Measurements from ENCODE around the gene CDH3.

CDH3 gene

DNA sequence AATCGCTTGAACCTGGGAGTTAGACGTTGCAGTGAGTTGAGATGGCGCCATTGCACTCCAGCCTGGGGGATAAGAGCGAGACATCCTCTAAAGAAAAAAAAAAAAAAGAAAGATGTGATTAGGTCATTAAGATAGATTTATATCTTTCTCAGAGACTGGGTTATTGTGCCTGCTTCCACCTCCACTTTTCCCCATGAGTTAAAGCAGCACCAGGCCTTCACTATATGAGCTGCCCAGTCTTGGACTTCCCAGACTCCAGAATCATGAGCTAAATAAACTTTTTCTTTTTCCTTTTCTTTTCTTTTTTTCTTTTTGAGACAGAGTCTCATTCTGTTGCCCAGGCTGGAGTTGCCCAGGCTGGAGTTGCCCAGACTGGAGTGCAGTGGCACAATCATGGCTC is 72.6 kb downstream of the CDH3 start:
- H3K27ac ChIP-seq (ENCODE audit: low read depth, low read length) = no peak overlapping the region
- no peaks in the 10 kb centered on the region for H3K9me3 ChIP-seq (ENCODE audit: control insufficient read depth in 1 of 2, low read length in 2 of 2)
- H3K27me3 ChIP-seq (ENCODE audit: control insufficient read depth in 1 of 2, insufficient read depth in 2 of 2, low read length in 2 of 2) = no peaks in the 10 kb centered on the region
- no peak overlapping the region for H3K9ac ChIP-seq (ENCODE audit: low read depth in 1 of 2, low read length in 2 of 2)
- H3K36me3 ChIP-seq (ENCODE audit: control insufficient read depth in 1 of 2, insufficient read depth in 2 of 2, low read length in 2 of 2) = no peaks in the 10 kb centered on the region
- H3K4me1 ChIP-seq (ENCODE audit: control insufficient read depth in 1 of 2, insufficient read depth in 2 of 2, low read length in 2 of 2) = peaks cover 14 to 21% of the 10 kb centered on the region in 2 donors
- H3K4me3 ChIP-seq (ENCODE audit: low read depth in 1 of 2, low read length in 2 of 2) = no peak overlapping the region

DNA sequence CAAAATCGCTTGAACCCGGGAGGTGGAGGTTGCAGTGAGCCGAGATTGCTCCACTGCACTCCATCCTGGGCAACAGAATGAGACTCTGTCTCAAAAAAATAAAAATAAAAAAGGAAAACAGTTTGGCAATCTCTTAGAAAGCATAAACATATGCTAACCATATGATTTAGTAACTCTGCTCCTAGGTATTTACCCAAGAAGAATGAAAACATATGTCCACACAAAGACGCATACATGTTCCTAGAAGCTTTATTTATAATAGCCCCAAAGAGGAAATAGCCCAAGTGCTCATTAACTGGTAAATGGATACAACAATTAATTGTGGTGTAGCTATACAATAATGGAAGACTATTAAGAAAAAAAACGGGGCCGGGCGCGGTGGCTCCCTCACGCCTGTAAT is 73.5 kb downstream of the CDH3 start:
- H3K27me3 ChIP-seq (ENCODE audit: control insufficient read depth in 1 of 2, insufficient read depth in 2 of 2, low read length in 2 of 2) = no peaks in the 10 kb centered on the region
- H3K4me3 ChIP-seq (ENCODE audit: low read depth in 1 of 2, low read length in 2 of 2) = no peak overlapping the region
- no peaks in the 10 kb centered on the region for H3K36me3 ChIP-seq (ENCODE audit: control insufficient read depth in 1 of 2, insufficient read depth in 2 of 2, low read length in 2 of 2)
- no peak overlapping the region for H3K27ac ChIP-seq (ENCODE audit: low read depth, low read length)
- no peak overlapping the region for H3K9ac ChIP-seq (ENCODE audit: low read depth in 1 of 2, low read length in 2 of 2)
- H3K9me3 ChIP-seq (ENCODE audit: control insufficient read depth in 1 of 2, low read length in 2 of 2) = no peaks in the 10 kb centered on the region
- H3K4me1 ChIP-seq (ENCODE audit: control insufficient read depth in 1 of 2, insufficient read depth in 2 of 2, low read length in 2 of 2) = peaks cover 18 to 25% of the 10 kb centered on the region in 2 donors

GRCh38 chr16:68719993-68720489 is 74.9 kb downstream of the CDH3 start:
- Histone ChIP-seq H3K27me3 (ENCODE audit: control insufficient read depth in 1 of 2, insufficient read depth in 2 of 2, low read length in 2 of 2) (no peaks in the 10 kb centered on the region), H3K4me3 (ENCODE audit: low read depth in 1 of 2, low read length in 2 of 2) (no peak overlapping the region), H3K4me1 (ENCODE audit: control insufficient read depth in 1 of 2, insufficient read depth in 2 of 2, low read length in 2 of 2) (peaks cover 15 to 25% of the 10 kb centered on the region in 2 donors), H3K27ac (ENCODE audit: low read depth, low read length) (no peak overlapping the region), H3K9me3 (ENCODE audit: control insufficient read depth in 1 of 2, low read length in 2 of 2) (no peaks in the 10 kb centered on the region), H3K36me3 (ENCODE audit: control insufficient read depth in 1 of 2, insufficient read depth in 2 of 2, low read length in 2 of 2) (no peaks in the 10 kb centered on the region), H3K9ac (ENCODE audit: low read depth in 1 of 2, low read length in 2 of 2) (no peak overlapping the region)

DNA sequence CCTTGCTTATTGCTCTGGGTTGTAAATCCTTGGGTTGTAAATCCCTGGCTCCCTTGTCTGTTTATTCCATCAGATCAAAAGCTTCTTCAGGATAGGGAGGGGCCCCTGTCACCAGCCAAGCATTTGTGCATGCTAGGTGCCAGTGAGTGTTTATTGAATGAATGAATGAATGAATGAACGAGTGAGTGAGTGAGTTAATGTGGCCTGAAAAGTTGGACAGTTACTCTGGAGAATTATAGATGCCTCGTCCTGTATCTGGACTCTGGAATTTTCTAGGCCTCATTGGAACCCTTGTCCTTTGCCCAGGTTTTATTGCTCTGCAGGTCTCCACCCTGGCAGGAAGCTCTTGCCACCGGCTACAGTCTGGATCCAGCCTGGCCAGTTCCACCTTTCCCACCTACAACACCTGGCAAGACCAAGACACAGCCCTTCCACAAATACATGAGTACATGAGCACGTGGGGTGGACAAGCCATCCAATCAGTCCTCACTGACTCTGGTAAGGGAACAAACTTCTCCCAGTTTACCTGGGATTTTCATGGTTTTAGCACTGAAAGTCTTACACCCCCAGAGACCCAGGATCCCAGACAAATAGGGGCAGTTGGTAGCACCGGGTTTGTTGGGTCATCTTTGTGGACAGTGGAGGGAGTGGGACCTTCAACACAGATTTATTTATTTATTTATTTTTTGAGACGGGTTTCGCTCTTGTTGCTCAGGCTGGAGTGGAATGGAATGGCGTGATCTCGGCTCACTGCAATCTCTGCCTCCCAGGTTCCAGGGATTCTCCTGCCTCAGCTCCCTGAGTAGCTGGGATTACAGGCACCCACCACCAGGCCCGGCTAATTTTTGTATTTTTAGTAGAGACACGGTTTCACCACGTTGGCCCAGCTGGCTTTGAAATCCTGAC is 77.3 kb downstream of the CDH3 start:
- Histone ChIP-seq H3K4me1 (ENCODE audit: control insufficient read depth in 1 of 2, insufficient read depth in 2 of 2, low read length in 2 of 2) (peaks cover 22 to 23% of the 10 kb centered on the region in 2 donors), H3K9me3 (ENCODE audit: control insufficient read depth in 1 of 2, low read length in 2 of 2) (no peaks in the 10 kb centered on the region), H3K27ac (ENCODE audit: low read depth, low read length) (peak overlapping the region; percentile 63), H3K9ac (ENCODE audit: low read depth in 1 of 2, low read length in 2 of 2) (no peak overlapping the region), H3K27me3 (ENCODE audit: control insufficient read depth in 1 of 2, insufficient read depth in 2 of 2, low read length in 2 of 2) (no peaks in the 10 kb centered on the region), H3K36me3 (ENCODE audit: control insufficient read depth in 1 of 2, insufficient read depth in 2 of 2, low read length in 2 of 2) (no peaks in the 10 kb centered on the region), H3K4me3 (ENCODE audit: low read depth in 1 of 2, low read length in 2 of 2) (no peak overlapping the region)

GRCh38 chr16:68724797-68725196 is 79.7 kb downstream of the CDH3 start:
- H3K27ac ChIP-seq (ENCODE audit: low read depth, low read length) = peak overlapping the region; percentile 17
- H3K9me3 ChIP-seq (ENCODE audit: control insufficient read depth in 1 of 2, low read length in 2 of 2) = no peaks in the 10 kb centered on the region
- H3K4me1 ChIP-seq (ENCODE audit: control insufficient read depth in 1 of 2, insufficient read depth in 2 of 2, low read length in 2 of 2) = peaks cover 22 to 23% of the 10 kb centered on the region in 2 donors
- H3K4me3 ChIP-seq (ENCODE audit: low read depth in 1 of 2, low read length in 2 of 2) = no peak overlapping the region
- H3K9ac ChIP-seq (ENCODE audit: low read depth in 1 of 2, low read length in 2 of 2) = no peak overlapping the region
- H3K27me3 ChIP-seq (ENCODE audit: control insufficient read depth in 1 of 2, insufficient read depth in 2 of 2, low read length in 2 of 2) = no peaks in the 10 kb centered on the region
- no peaks in the 10 kb centered on the region for H3K36me3 ChIP-seq (ENCODE audit: control insufficient read depth in 1 of 2, insufficient read depth in 2 of 2, low read length in 2 of 2)

GRCh38 chr16:68728523-68728922 is 83.4 kb downstream of the CDH3 start:
- Histone ChIP-seq H3K9ac (ENCODE audit: low read depth in 1 of 2, low read length in 2 of 2) (no peak overlapping the region), H3K36me3 (ENCODE audit: control insufficient read depth in 1 of 2, insufficient read depth in 2 of 2, low read length in 2 of 2) (no peaks in the 10 kb centered on the region), H3K27ac (ENCODE audit: low read depth, low read length) (no peak overlapping the region), H3K27me3 (ENCODE audit: control insufficient read depth in 1 of 2, insufficient read depth in 2 of 2, low read length in 2 of 2) (no peaks in the 10 kb centered on the region), H3K4me3 (ENCODE audit: low read depth in 1 of 2, low read length in 2 of 2) (no peak overlapping the region), H3K4me1 (ENCODE audit: control insufficient read depth in 1 of 2, insufficient read depth in 2 of 2, low read length in 2 of 2) (peaks cover 12 to 21% of the 10 kb centered on the region in 2 donors), H3K9me3 (ENCODE audit: control insufficient read depth in 1 of 2, low read length in 2 of 2) (no peaks in the 10 kb centered on the region)

DNA sequence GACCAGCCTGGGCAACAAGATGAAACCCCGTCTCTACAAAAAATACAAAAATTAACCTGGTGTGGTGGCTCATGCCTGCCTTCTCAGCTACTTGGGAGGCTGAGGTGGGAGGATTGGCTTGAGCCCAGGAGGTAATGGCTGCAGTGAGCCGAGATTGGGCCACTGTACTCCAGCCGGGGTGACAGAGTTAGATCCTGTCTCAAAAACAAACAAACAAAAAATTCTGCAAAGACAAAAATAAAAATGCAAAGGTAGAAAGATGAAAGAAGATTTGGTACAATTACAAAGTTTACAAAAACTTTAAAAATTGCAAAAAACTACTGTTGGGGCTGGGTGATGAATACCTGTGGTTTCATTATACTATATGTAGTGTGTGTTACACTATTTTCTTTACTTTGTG is 86.5 kb downstream of the CDH3 start:
- no peak overlapping the region for H3K27ac ChIP-seq (ENCODE audit: low read depth, low read length)
- peaks cover 0 to 3% of the 10 kb centered on the region in 2 donors for H3K27me3 ChIP-seq (ENCODE audit: control insufficient read depth in 1 of 2, insufficient read depth in 2 of 2, low read length in 2 of 2)
- no peaks in the 10 kb centered on the region for H3K36me3 ChIP-seq (ENCODE audit: control insufficient read depth in 1 of 2, insufficient read depth in 2 of 2, low read length in 2 of 2)
- H3K4me3 ChIP-seq (ENCODE audit: low read depth in 1 of 2, low read length in 2 of 2) = no peak overlapping the region
- H3K4me1 ChIP-seq (ENCODE audit: control insufficient read depth in 1 of 2, insufficient read depth in 2 of 2, low read length in 2 of 2) = peaks cover 7 to 10% of the 10 kb centered on the region in 2 donors
- H3K9me3 ChIP-seq (ENCODE audit: control insufficient read depth in 1 of 2, low read length in 2 of 2) = no peaks in the 10 kb centered on the region
- no peak overlapping the region for H3K9ac ChIP-seq (ENCODE audit: low read depth in 1 of 2, low read length in 2 of 2)

DNA sequence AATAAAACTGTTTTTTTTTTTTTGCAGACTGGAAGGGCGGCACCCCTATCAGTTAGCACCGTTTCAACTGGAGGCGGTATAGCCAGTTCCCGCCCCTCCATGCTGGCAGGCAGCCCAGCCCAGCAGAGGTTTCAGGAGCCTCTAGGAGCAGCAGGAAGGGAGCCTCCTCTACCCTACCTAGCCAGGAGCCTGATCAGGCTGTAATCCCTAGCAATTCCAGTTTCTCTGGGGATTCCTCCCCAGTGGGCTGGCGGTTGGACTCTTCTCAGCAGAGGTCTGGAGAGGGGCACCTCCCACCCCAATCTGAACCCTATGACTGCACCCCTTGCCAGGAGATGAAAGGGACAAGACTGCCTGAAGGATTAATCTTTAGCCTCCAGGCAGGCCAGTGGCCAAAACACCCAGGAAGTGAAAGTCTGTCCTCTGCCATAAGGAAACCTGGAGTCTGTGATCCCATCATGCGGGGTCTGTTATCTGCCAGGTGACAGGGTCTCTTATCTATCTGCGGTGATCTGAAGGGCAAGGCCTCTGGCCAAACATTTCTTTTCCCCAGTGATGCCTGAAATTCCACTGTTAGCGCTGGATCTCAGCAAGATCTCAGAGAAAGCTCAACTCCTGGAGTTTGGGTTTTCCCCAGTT is 87.1 kb downstream of the CDH3 start:
- H3K36me3 ChIP-seq (ENCODE audit: control insufficient read depth in 1 of 2, insufficient read depth in 2 of 2, low read length in 2 of 2) = no peaks in the 10 kb centered on the region
- peaks cover 0 to 8% of the 10 kb centered on the region in 2 donors for H3K27me3 ChIP-seq (ENCODE audit: control insufficient read depth in 1 of 2, insufficient read depth in 2 of 2, low read length in 2 of 2)
- peak overlapping the region in 1 of 2 donors; percentile 10 for H3K9ac ChIP-seq (ENCODE audit: low read depth in 1 of 2, low read length in 2 of 2)
- peak overlapping the region; percentile 59 for H3K27ac ChIP-seq (ENCODE audit: low read depth, low read length)
- peak overlapping the region in 1 of 2 donors; percentile 8 for H3K4me3 ChIP-seq (ENCODE audit: low read depth in 1 of 2, low read length in 2 of 2)
- H3K4me1 ChIP-seq (ENCODE audit: control insufficient read depth in 1 of 2, insufficient read depth in 2 of 2, low read length in 2 of 2) = peaks cover 7 to 10% of the 10 kb centered on the region in 2 donors
- no peaks in the 10 kb centered on the region for H3K9me3 ChIP-seq (ENCODE audit: control insufficient read depth in 1 of 2, low read length in 2 of 2)

DNA sequence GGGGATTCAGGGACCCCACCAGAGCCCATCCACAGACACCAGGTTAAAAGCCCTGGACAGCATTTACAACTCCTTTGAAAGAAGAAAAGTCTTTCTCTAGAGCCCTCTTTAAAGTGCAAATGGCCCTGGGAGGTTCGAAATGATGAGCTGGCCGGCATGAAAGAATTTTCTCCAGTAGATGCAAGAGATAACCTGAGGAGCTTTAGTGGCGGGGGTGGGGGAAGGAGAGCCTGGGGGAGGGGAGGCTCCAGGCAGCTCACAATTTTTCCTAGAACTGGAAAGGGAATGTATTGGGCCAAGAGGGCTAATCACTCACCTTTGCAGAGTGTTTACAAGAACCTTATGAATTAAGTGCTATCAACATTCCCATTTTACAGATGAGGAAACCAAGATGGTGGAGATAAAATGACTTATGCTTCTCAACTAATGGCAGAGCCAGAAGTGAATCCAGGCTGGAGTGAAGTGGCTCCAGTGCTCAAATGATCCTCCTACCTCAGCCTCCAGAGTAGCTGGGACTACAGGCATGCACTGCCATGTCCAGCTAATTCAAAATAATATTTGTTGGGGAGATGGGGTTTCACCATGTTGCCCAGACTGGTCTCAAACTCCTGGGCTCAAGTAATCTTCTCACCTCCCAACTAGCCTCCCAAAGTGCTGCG is 87.8 kb downstream of the CDH3 start:
- H3K9ac ChIP-seq (ENCODE audit: low read depth in 1 of 2, low read length in 2 of 2) = peak overlapping the region in 1 of 2 donors; percentile 10
- H3K9me3 ChIP-seq (ENCODE audit: control insufficient read depth in 1 of 2, low read length in 2 of 2) = no peaks in the 10 kb centered on the region
- peaks cover 0 to 13% of the 10 kb centered on the region in 2 donors for H3K27me3 ChIP-seq (ENCODE audit: control insufficient read depth in 1 of 2, insufficient read depth in 2 of 2, low read length in 2 of 2)

DNA sequence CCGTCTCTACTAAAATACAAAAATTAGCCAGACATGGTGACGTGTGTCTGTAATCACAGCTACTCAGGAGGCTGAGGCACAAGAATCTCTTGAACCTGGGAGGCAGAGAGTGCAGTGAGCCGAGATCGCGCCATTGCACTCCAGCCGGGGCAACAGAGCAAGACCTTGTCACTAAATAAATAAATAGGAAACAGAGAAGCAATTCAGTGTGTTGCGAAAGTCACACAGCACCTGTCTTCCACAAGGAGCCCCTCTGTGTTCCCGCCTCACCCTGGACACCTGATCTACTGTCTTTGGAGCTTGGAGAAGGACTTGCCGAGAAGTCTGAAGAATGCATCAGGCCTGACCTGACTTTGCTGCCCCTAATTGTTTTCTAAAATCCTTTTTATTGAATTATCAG is 88.5 kb downstream of the CDH3 start:
- H3K4me1 ChIP-seq (ENCODE audit: control insufficient read depth in 1 of 2, insufficient read depth in 2 of 2, low read length in 2 of 2) = peaks cover 7 to 10% of the 10 kb centered on the region in 2 donors
- H3K27ac ChIP-seq (ENCODE audit: low read depth, low read length) = no peak overlapping the region
- peaks cover 4 to 17% of the 10 kb centered on the region in 2 donors for H3K27me3 ChIP-seq (ENCODE audit: control insufficient read depth in 1 of 2, insufficient read depth in 2 of 2, low read length in 2 of 2)
- H3K36me3 ChIP-seq (ENCODE audit: control insufficient read depth in 1 of 2, insufficient read depth in 2 of 2, low read length in 2 of 2) = no peaks in the 10 kb centered on the region
- H3K9ac ChIP-seq (ENCODE audit: low read depth in 1 of 2, low read length in 2 of 2) = no peak overlapping the region
- H3K4me3 ChIP-seq (ENCODE audit: low read depth in 1 of 2, low read length in 2 of 2) = no peak overlapping the region
- H3K9me3 ChIP-seq (ENCODE audit: control insufficient read depth in 1 of 2, low read length in 2 of 2) = no peaks in the 10 kb centered on the region

More for the DNA sequence above, 87.8 kb downstream of the CDH3 start:
- H3K4me1 ChIP-seq (ENCODE audit: control insufficient read depth in 1 of 2, insufficient read depth in 2 of 2, low read length in 2 of 2) = peaks cover 7 to 10% of the 10 kb centered on the region in 2 donors
- peak overlapping the region in 1 of 2 donors; percentile 8 for H3K4me3 ChIP-seq (ENCODE audit: low read depth in 1 of 2, low read length in 2 of 2)
- peak overlapping the region; percentile 59 for H3K27ac ChIP-seq (ENCODE audit: low read depth, low read length)
- no peaks in the 10 kb centered on the region for H3K36me3 ChIP-seq (ENCODE audit: control insufficient read depth in 1 of 2, insufficient read depth in 2 of 2, low read length in 2 of 2)

Data from duodenal mucosa (tissue), 2 donors.